Astrocyte (in vitro differentiated cells and primary cell): ENCODE data around the gene HAL.

ENCODE experiments used
- CTCF ChIP-seq: IDR thresholded peaks from 2 replicates; pipeline ENCODE4 v1.5.1; 2011; ENCODE audit warnings: low read depth, mild to moderate bottlenecking, inconsistent platforms, low read length, moderate library complexity; ENCODE audit not compliant: insufficient read depth
- EZH2 ChIP-seq: IDR thresholded peaks from 2 replicates; pipeline ENCODE4 v1.6.1; 2012; ENCODE audit warnings: mild to moderate bottlenecking, low read length, inconsistent platforms; ENCODE audit not compliant: insufficient read depth

GRCh38 chr12:96029826-96030225, 33.7 kb upstream of the HAL start:
- TF ChIP-seq EZH2 (no peak), CTCF (no peak)
